Pancreas (tissue), 10 donors: ENCODE measurements around the gene AAMP. TPM values are rescaled to one million over a fixed set of nuclear protein-coding genes. Genes with fewer than 3 reads are reported as not detected.
A peak's percentile ranks its signal among the peaks of the same experiment; 100 is the strongest.

Experiments
- ATAC-seq, 4 donors: fragments of 200-7000 bp; cut with Tn5 transposase; one replicate each; pipeline versions ENCODE4 v1.8.0 to v1.9.1; 2020; ENCODE audit warnings: mild to moderate bottlenecking in 4 of 4, moderate library complexity in 4 of 4
- DNase-seq, 6 donors: peaks; one replicate each; pipeline ENCODE4 v3.0.0-alpha.2; 2020
- FAIRE-seq: peaks from 2 replicates; lab custom pipeline; 2012; peaks lifted over from hg19 to GRCh38; lab: Jason Lieb, UNC
- H3K27ac ChIP-seq, 4 donors: fragments of 200-600 bp; sonication (generic); 1 replicate in 3 of 4; 2 replicates in 1 of 4; pipeline versions ENCODE4 v1.5.0 to v1.8.0; 2020
- H3K27me3 ChIP-seq, 4 donors: fragments of 200-600 bp; one replicate each; pipeline ENCODE4 v1.8.0; 2021
- H3K36me3 ChIP-seq, 3 donors: fragments of 200-600 bp; sonication (generic) in 1 of 3; one replicate each; pipeline versions ENCODE4 v1.5.0 to v1.8.0; 2020 to 2021
- H3K4me1 ChIP-seq, 3 donors: fragments of 200-600 bp; one replicate each; pipeline ENCODE4 v1.8.0; 2021
- H3K4me3 ChIP-seq, 4 donors: fragments of 200-600 bp; sonication (generic) in 2 of 4; one replicate each; pipeline versions ENCODE4 v1.5.0 to v1.8.0; 2020 to 2021
- H3K9me3 ChIP-seq, 4 donors: fragments of 200-600 bp; one replicate each; pipeline ENCODE4 v1.8.0; 2021
- WGBS, 2 donors: extraction: QIAGEN DNeasy Blood & Tissue Kit; methylation state at CpG; one replicate each; pipeline ENCODE4 v1.1.7; 2013; 5-methylcytosine and 5-hydroxymethylcytosine counted together
- intact Hi-C, 3 donors: fragments of 100-400 bp; cut with DNase I; formaldehyde crosslinking; loops; one replicate each; pipeline versions ENCODE4 v1.11.1 to v1.14.2; 2022
- polyA plus RNA-seq, 2 donors: library from polyadenylated mRNA; stranded (reverse); fragments of 200-250 nt; gene quantifications; one replicate each; pipeline ENCODE4 v1.2.3, GENCODE V29; 2013
- total RNA-seq, 6 donors: library from RNA; stranded (reverse); fragmentation: NEBNext Ultra II Directional in 4 of 6; extraction: Animal tissue kit (Norgen Biotek cat#: 25700) in 4 of 6; gene quantifications; one replicate each; pipeline versions ENCODE4 v1.2.1 to v1.2.4, GENCODE V29; 2021 to 2023
- TF ChIP-seq, protein P1 (sequence below), 4 donors: fragments of 200-600 bp; sonication (generic) in 3 of 4; IDR thresholded peaks; one replicate each; pipeline versions ENCODE4 v1.5.0 to v1.8.0; 2021; ENCODE audit warnings: antibody characterized with exemption in 4 of 4
- donor health status: healthy with polysubstance abuse.
- donor health status: DM: no; HTN: no; CAD: no; lungs with moderate emphysema.
- donor health status: DM: no; HTN: no; CAD: no.
- donor health status: control.
- donor health status: control.
- donor health status: Bipolar disorder and iron deficiency.
- donor health status: DM: yes; HTN: yes; CAD: no.
- donor health status: DM: no; HTN: no; CAD: no.
- donor health status: DM: no; HTN: no; CAD: no.
- donor health status: DM: yes; HTN: yes; CAD: no.

Gene AAMP
- total and polyA plus RNA-seq, 8 donors, result 34.0 to 85.5 (median 41.4) TPM

GRCh38 chr2:218234521-218234920 is 35.4 kb downstream of the AAMP start:
- no peak for DNase-seq
- Histone ChIP-seq H3K27me3 (no peaks in the 10 kb centered on the region), H3K4me1 (peaks cover 6 to 44% (median 23%) of the 10 kb centered on the region in 3 donors), H3K27ac (peak overlapping the region in 1 of 4 donors; percentile 5), H3K9me3 (no peaks in the 10 kb centered on the region), H3K36me3 (peaks cover 0 to 23% (median 16%) of the 10 kb centered on the region in 3 donors), H3K4me3 (no peak overlapping the region)
- intact Hi-C loops, result no loop called here
- peak in 3 of 4 donors; percentile 56 to 69 (median 66) for ATAC-seq
- TF ChIP-seq, protein P1, sequence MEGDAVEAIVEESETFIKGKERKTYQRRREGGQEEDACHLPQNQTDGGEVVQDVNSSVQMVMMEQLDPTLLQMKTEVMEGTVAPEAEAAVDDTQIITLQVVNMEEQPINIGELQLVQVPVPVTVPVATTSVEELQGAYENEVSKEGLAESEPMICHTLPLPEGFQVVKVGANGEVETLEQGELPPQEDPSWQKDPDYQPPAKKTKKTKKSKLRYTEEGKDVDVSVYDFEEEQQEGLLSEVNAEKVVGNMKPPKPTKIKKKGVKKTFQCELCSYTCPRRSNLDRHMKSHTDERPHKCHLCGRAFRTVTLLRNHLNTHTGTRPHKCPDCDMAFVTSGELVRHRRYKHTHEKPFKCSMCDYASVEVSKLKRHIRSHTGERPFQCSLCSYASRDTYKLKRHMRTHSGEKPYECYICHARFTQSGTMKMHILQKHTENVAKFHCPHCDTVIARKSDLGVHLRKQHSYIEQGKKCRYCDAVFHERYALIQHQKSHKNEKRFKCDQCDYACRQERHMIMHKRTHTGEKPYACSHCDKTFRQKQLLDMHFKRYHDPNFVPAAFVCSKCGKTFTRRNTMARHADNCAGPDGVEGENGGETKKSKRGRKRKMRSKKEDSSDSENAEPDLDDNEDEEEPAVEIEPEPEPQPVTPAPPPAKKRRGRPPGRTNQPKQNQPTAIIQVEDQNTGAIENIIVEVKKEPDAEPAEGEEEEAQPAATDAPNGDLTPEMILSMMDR (IDR thresholded peaks at IDR 0.05), result no peak
- WGBS, 2 donors, result 18 to 26% methylated on average over 3 of the region's 3 CpGs
- no peak for FAIRE-seq

DNA sequence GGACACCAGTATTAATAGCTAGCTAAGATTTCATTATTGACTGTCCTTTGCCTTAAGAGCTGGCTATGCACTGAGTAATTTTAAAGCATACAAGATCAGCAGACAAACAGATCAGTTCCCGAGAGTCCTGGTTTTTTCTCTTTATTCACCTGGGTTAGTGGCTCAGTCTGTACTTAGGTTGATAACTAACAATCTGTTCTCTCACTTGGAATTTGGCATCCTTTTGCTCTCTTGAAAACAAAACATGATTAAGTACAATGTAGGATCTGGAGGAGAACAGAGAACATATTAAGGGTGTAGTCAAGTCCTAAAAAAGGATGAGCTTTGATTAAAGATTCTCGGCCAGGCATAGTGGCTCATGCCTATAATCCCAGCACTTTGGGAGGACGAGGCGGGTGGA is 36.4 kb downstream of the AAMP start:
- no peak for ATAC-seq
- WGBS, 2 donors, result 76 to 79% methylated on average over 4 of the region's 4 CpGs

GRCh38 chr2:218230882-218231281 is 39.1 kb downstream of the AAMP start:
- TF ChIP-seq, protein P1 (IDR thresholded peaks at IDR 0.05), result peak in 3 of 4 donors; percentile 7 to 27 (median 15)
- no peak for FAIRE-seq
- DNase-seq, result peak in 2 of 6 donors; percentile 25 to 49
- Histone ChIP-seq H3K27ac (peak overlapping the region in 3 of 4 donors; percentile 11 to 50 (median 44)), H3K4me1 (peaks cover 10 to 57% (median 24%) of the 10 kb centered on the region in 3 donors), H3K36me3 (peaks cover 0 to 5% (median 4%) of the 10 kb centered on the region in 3 donors), H3K9me3 (no peaks in the 10 kb centered on the region), H3K27me3 (no peaks in the 10 kb centered on the region), H3K4me3 (no peak overlapping the region)
- peak; percentile 80 to 94 (median 88) for ATAC-seq
- 3 to 4% methylated on average over 1 of the region's 1 CpG for WGBS, 2 donors
- intact Hi-C loops, result no loop called here

More for the DNA sequence above, 36.4 kb downstream of the AAMP start:
- Histone ChIP-seq H3K27ac (no peak overlapping the region), H3K36me3 (peaks cover 0 to 13% (median 10%) of the 10 kb centered on the region in 3 donors), H3K9me3 (no peaks in the 10 kb centered on the region), H3K4me1 (peaks cover 10 to 54% (median 24%) of the 10 kb centered on the region in 3 donors), H3K4me3 (no peak overlapping the region), H3K27me3 (no peaks in the 10 kb centered on the region)
- TF ChIP-seq, protein P1 (IDR thresholded peaks at IDR 0.05), result no peak
- FAIRE-seq, result no peak
- DNase-seq, result no peak
- intact Hi-C loops, result no loop called here

DNA sequence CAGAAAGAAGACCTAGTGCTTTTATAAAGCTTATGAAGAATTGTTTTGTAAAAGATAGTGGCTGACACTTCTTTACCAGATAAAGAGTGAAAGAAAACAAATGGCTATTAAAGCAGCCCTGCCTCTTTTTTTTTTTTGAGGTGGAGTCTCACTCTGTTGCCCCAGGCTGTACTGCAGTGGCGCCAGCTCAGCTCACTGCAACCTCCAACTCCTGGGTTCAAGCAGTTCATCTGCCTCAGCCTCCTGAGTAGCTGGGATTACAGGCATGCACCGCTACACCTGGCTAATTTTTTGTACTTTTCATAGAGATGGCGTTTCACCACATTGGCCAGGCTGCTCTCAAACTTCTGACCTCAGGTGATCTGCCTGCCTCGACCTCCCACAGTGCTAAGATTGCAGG is 40.1 kb downstream of the AAMP start:
- Histone ChIP-seq H3K27me3 (no peaks in the 10 kb centered on the region), H3K9me3 (no peaks in the 10 kb centered on the region), H3K4me3 (no peak overlapping the region), H3K36me3 (peaks cover 0 to 5% (median 3%) of the 10 kb centered on the region in 3 donors), H3K27ac (peak overlapping the region in 2 of 4 donors; percentile 42 to 48), H3K4me1 (peaks cover 10 to 52% (median 24%) of the 10 kb centered on the region in 3 donors)
- TF ChIP-seq, protein P1 (IDR thresholded peaks at IDR 0.05), result no peak
- intact Hi-C loops, result no loop called here
- FAIRE-seq (no peak), ATAC-seq (no peak), DNase-seq (no peak)
- 65 to 87% methylated on average over 4 of the region's 4 CpGs for WGBS, 2 donors

DNA sequence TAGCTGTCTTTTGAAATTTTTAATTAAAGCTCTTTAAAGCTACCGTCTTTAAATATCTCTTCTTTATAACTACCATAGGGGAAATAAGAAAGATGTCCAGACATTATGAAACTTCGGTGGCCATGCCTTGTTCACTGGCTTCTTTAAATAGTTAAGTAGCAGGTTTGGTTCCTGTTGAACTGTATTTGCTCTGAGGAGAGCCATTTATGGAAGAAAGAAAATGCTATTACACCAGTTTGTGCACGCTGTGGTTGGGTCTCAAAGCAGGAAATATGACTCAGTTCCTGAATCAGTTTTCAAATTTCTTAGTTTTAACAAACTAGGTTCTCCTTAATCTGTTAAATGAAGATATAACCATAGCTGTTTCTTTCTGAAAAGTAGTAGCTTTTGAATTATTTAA is 40.7 kb downstream of the AAMP start:
- peaks cover 10 to 46% (median 22%) of the 10 kb centered on the region in 3 donors for H3K4me1 ChIP-seq
- peak overlapping the region in 2 of 4 donors; percentile 42 to 48 for H3K27ac ChIP-seq
- ATAC-seq (peak; percentile 31 to 79 (median 45)), FAIRE-seq (peak; percentile 29), DNase-seq (no peak)
- no peaks in the 10 kb centered on the region for H3K9me3 ChIP-seq
- no peaks in the 10 kb centered on the region for H3K27me3 ChIP-seq
- WGBS, 2 donors, result 29 to 34% methylated on average over 3 of the region's 3 CpGs
- TF ChIP-seq, protein P1 (IDR thresholded peaks at IDR 0.05), result no peak
- intact Hi-C loops, result no loop called here
- H3K4me3 ChIP-seq, result no peak overlapping the region
- peaks cover 0 to 5% (median 3%) of the 10 kb centered on the region in 3 donors for H3K36me3 ChIP-seq
